ENCODE results near the gene MAP4K4.

MAP4K4 gene

DNA sequence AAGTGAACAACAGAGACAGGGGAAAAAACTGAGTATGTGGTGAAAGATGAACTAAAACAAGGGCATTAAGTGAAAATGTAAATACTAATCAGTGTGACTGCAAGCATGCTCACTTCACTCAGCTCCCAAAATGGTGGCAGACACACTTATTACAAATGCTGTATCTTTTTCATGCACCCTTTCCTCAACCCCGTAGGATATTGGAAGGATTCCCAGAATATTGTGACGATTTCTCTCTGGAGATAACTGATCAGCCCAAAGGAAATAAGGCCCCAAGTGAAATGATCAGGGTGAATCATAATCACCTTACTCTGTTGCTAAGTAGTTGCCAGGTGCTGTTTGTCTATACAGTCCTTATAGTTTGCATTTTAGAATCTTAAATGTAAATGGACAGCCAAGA is 155.3 kb downstream of the MAP4K4 start:
- TF ChIP-seq EZH2phosphoT487 (IDR thresholded peaks at IDR 0.05; ENCODE audit: low read depth), result no peak
- TF ChIP-seq, protein P1, sequence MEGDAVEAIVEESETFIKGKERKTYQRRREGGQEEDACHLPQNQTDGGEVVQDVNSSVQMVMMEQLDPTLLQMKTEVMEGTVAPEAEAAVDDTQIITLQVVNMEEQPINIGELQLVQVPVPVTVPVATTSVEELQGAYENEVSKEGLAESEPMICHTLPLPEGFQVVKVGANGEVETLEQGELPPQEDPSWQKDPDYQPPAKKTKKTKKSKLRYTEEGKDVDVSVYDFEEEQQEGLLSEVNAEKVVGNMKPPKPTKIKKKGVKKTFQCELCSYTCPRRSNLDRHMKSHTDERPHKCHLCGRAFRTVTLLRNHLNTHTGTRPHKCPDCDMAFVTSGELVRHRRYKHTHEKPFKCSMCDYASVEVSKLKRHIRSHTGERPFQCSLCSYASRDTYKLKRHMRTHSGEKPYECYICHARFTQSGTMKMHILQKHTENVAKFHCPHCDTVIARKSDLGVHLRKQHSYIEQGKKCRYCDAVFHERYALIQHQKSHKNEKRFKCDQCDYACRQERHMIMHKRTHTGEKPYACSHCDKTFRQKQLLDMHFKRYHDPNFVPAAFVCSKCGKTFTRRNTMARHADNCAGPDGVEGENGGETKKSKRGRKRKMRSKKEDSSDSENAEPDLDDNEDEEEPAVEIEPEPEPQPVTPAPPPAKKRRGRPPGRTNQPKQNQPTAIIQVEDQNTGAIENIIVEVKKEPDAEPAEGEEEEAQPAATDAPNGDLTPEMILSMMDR (IDR thresholded peaks at IDR 0.05; ENCODE audit: low read depth, low read length), result no peak
- peaks cover 3% of the 10 kb centered on the region; the same call in 1 of the 2 replicates for H3K79me2 ChIP-seq (ENCODE audit: low read length)
- H3K27me3 ChIP-seq (ENCODE audit: low read depth, low read length), result no peaks in the 10 kb centered on the region
- no peak overlapping the region for H3K4me2 ChIP-seq (ENCODE audit: low read length)
- H3K4me3 ChIP-seq (ENCODE audit: low read length), result no peak overlapping the region
- H2AFZ ChIP-seq (ENCODE audit: low read depth, low read length), result no peak overlapping the region
- peaks cover 12% of the 10 kb centered on the region for H3K4me1 ChIP-seq (ENCODE audit: low read length)
- H3K9ac ChIP-seq (ENCODE audit: low read length), result no peak overlapping the region
- H3K36me3 ChIP-seq (replicated peaks; ENCODE audit: low read depth, low read length), result peaks cover 46% of the 10 kb centered on the region
- no peak overlapping the region for H3K27ac ChIP-seq (ENCODE audit: low read length)
- H3K9me3 ChIP-seq (ENCODE audit: insufficient read depth, low read length), result no peaks in the 10 kb centered on the region
- peaks cover 19% of the 10 kb centered on the region for H4K20me1 ChIP-seq (ENCODE audit: insufficient read depth, low read length)

- H3K9me3 ChIP-seq (ENCODE audit: insufficient read depth, low read length), result no peaks in the 10 kb centered on the region
- no peaks in the 10 kb centered on the region for H3K27me3 ChIP-seq (ENCODE audit: low read depth, low read length)
- H3K36me3 ChIP-seq (replicated peaks; ENCODE audit: low read depth, low read length), result peaks cover 49% of the 10 kb centered on the region
- no peak overlapping the region for H3K9ac ChIP-seq (ENCODE audit: low read length)
- H3K4me1 ChIP-seq (ENCODE audit: low read length), result peaks cover 3% of the 10 kb centered on the region
- TF ChIP-seq, protein P1 (IDR thresholded peaks at IDR 0.05; ENCODE audit: low read depth, low read length), result no peak
- no peak for TF ChIP-seq EZH2phosphoT487 (IDR thresholded peaks at IDR 0.05; ENCODE audit: low read depth)
- H4K20me1 ChIP-seq (ENCODE audit: insufficient read depth, low read length), result peaks cover 7% of the 10 kb centered on the region; the same call in 1 of the 2 replicates
- H2AFZ ChIP-seq (ENCODE audit: low read depth, low read length), result no peak overlapping the region
- no peak overlapping the region for H3K4me3 ChIP-seq (ENCODE audit: low read length)
- no peak overlapping the region for H3K4me2 ChIP-seq (ENCODE audit: low read length)
- peaks cover 3% of the 10 kb centered on the region; the same call in 1 of the 2 replicates for H3K79me2 ChIP-seq (ENCODE audit: low read length)
- no peak overlapping the region for H3K27ac ChIP-seq (ENCODE audit: low read length)
These were observed 157.4 kb downstream of the MAP4K4 start for GRCh38 chr2:101854877-101855276.

GRCh38 chr2:101855776-101856175 is 158.3 kb downstream of the MAP4K4 start:
- Histone ChIP-seq H3K27ac (ENCODE audit: low read length) (no peak overlapping the region), H3K36me3 (replicated peaks; ENCODE audit: low read depth, low read length) (peaks cover 46% of the 10 kb centered on the region), H3K79me2 (ENCODE audit: low read length) (no peaks in the 10 kb centered on the region; the same call in 1 of the 2 replicates), H4K20me1 (ENCODE audit: insufficient read depth, low read length) (peaks cover 7% of the 10 kb centered on the region; the same call in 1 of the 2 replicates), H3K4me2 (ENCODE audit: low read length) (no peak overlapping the region), H3K9ac (ENCODE audit: low read length) (no peak overlapping the region), H2AFZ (ENCODE audit: low read depth, low read length) (no peak overlapping the region), H3K4me3 (ENCODE audit: low read length) (no peak overlapping the region), H3K4me1 (ENCODE audit: low read length) (peaks cover 3% of the 10 kb centered on the region), H3K27me3 (ENCODE audit: low read depth, low read length) (no peaks in the 10 kb centered on the region), H3K9me3 (ENCODE audit: insufficient read depth, low read length) (no peaks in the 10 kb centered on the region)
- TF ChIP-seq, protein P1 (IDR thresholded peaks at IDR 0.05; ENCODE audit: low read depth, low read length), result no peak
- TF ChIP-seq EZH2phosphoT487 (IDR thresholded peaks at IDR 0.05; ENCODE audit: low read depth), result no peak

GRCh38 chr2:101858246-101858645 is 160.7 kb downstream of the MAP4K4 start:
- Histone ChIP-seq H3K9ac (ENCODE audit: low read length) (no peak overlapping the region), H3K4me3 (ENCODE audit: low read length) (no peak overlapping the region), H3K9me3 (ENCODE audit: insufficient read depth, low read length) (no peaks in the 10 kb centered on the region), H3K4me1 (ENCODE audit: low read length) (peaks cover 3% of the 10 kb centered on the region), H3K27me3 (ENCODE audit: low read depth, low read length) (no peaks in the 10 kb centered on the region), H3K36me3 (replicated peaks; ENCODE audit: low read depth, low read length) (peaks cover 48% of the 10 kb centered on the region), H2AFZ (ENCODE audit: low read depth, low read length) (no peak overlapping the region), H3K27ac (ENCODE audit: low read length) (no peak overlapping the region), H3K4me2 (ENCODE audit: low read length) (no peak overlapping the region), H3K79me2 (ENCODE audit: low read length) (no peaks in the 10 kb centered on the region; the same call in 1 of the 2 replicates), H4K20me1 (ENCODE audit: insufficient read depth, low read length) (peaks cover 7% of the 10 kb centered on the region; the same call in 1 of the 2 replicates)
- TF ChIP-seq EZH2phosphoT487 (IDR thresholded peaks at IDR 0.05; ENCODE audit: low read depth), result no peak
- TF ChIP-seq, protein P1 (IDR thresholded peaks at IDR 0.05; ENCODE audit: low read depth, low read length), result no peak
